CD4-positive, alpha-beta memory T cell (primary cell): ENCODE measurements around the gene MOSPD2. TPM values are rescaled to one million over a fixed set of nuclear protein-coding genes. Genes with fewer than 3 reads are reported as not detected.

Experiments used
- CTCF ChIA-PET: fragments of 350-600 bp; sonication (Branson Sonifier 250); formaldehyde crosslinking; loops from one replicate; lab custom pipeline; 2021; ENCODE audit warnings: inconsistent platforms; ENCODE audit not compliant: partially characterized antibody; lab: Charles Lee
- POLR2A ChIA-PET: fragments of 350-600 bp; sonication (Branson Sonifier 250); formaldehyde crosslinking; loops from one replicate; lab custom pipeline; 2021; ENCODE audit not compliant: partially characterized antibody; lab: Charles Lee
- DNase-seq, 5 donors: peaks; one replicate each; pipeline versions ENCODE4 v3.0.0 to v3.0.0-alpha.2; 2020 to 2022; ENCODE audit warnings: mixed read lengths in 1 of 5
- H3K27ac ChIP-seq: one replicate; pipeline ENCODE4 v1.7.0; 2013; ENCODE audit warnings: low read depth, low read length
- H3K27me3 ChIP-seq: 2 replicates; pipeline ENCODE4 v1.7.0; 2013; ENCODE audit warnings: mild to moderate bottlenecking, low read length, moderate library complexity; ENCODE audit not compliant: insufficient read depth
- H3K36me3 ChIP-seq: 2 replicates; pipeline ENCODE4 v1.7.0; 2013; ENCODE audit warnings: mild to moderate bottlenecking, low read length, moderate library complexity; ENCODE audit not compliant: insufficient read depth
- H3K4me1 ChIP-seq: 2 replicates; pipeline ENCODE4 v1.7.0; 2013; ENCODE audit warnings: mild to moderate bottlenecking, low read length, moderate library complexity; ENCODE audit not compliant: insufficient read depth
- H3K4me3 ChIP-seq, 2 donors: one replicate each; pipeline ENCODE4 v1.7.0; 2013; ENCODE audit warnings: low read length in 2 of 2, mild to moderate bottlenecking in 1 of 2
- H3K9me3 ChIP-seq, 2 donors: one replicate each; pipeline ENCODE4 v1.7.0; 2013; ENCODE audit warnings: low read length in 2 of 2, control low read depth in 1 of 2; ENCODE audit not compliant: control insufficient read depth in 1 of 2
- H3K27ac Mint-ChIP-seq, 7 donors: one replicate each; pipeline ENCODE4 v1.8.0; 2020 to 2021; ENCODE audit warnings: mixed read lengths in 7 of 7, mild to moderate bottlenecking in 6 of 7, inconsistent platforms in 3 of 7, moderate library complexity in 3 of 7
- H3K27me3 Mint-ChIP-seq, 2 donors: one replicate each; pipeline ENCODE4 v1.8.0; 2020 to 2021; ENCODE audit warnings: mixed read lengths in 2 of 2
- H3K36me3 Mint-ChIP-seq, 2 donors: one replicate each; pipeline ENCODE4 v1.8.0; 2020 to 2021; ENCODE audit warnings: mixed read lengths in 2 of 2, inconsistent platforms in 1 of 2, mild to moderate bottlenecking in 1 of 2
- H3K4me1 Mint-ChIP-seq, 4 donors: one replicate each; pipeline ENCODE4 v1.8.0; 2020 to 2021; ENCODE audit warnings: mixed read lengths in 4 of 4, mild to moderate bottlenecking in 1 of 4
- H3K4me3 Mint-ChIP-seq, 8 donors: one replicate each; pipeline ENCODE4 v1.8.0; 2020 to 2021; ENCODE audit warnings: mixed read lengths in 8 of 8, mild to moderate bottlenecking in 7 of 8, moderate library complexity in 6 of 8, inconsistent platforms in 3 of 8
- H3K9me3 Mint-ChIP-seq, 8 donors: one replicate each; pipeline ENCODE4 v1.8.0; 2020 to 2021; ENCODE audit warnings: mixed read lengths in 8 of 8, mild to moderate bottlenecking in 5 of 8, inconsistent platforms in 3 of 8, moderate library complexity in 1 of 8
- intact Hi-C: fragments of 100-400 bp; cut with micrococcal nuclease; formaldehyde crosslinking; loops from one replicate; pipeline ENCODE4 v1.15.1; 2023
- polyA plus RNA-seq, 2 donors: library from polyadenylated mRNA; unstranded; fragments of 300-500 nt; fragmentation: Illumina TruSeq; gene quantifications; one replicate each; pipeline ENCODE4 v1.2.3, GENCODE V29; 2021
- total RNA-seq, 2 experiments: library from RNA; stranded (reverse); gene quantifications; one replicate each; pipeline ENCODE4 v1.2.3, GENCODE V29; 2021

The MOSPD2 gene
- total and polyA plus RNA-seq, 4 experiments from 2014 or later: 7.4 to 15.2 (median 12.5) TPM

GRCh38 chrX:14843666-14844065 is 29.6 kb upstream of the MOSPD2 start:
- H3K27ac ChIP-seq: no peak overlapping the region
- H3K27me3 ChIP-seq: no peaks in the 10 kb centered on the region
- no peaks in the 10 kb centered on the region for H3K9me3 ChIP-seq
- ChIA-PET POLR2A (no interaction called here), CTCF (no interaction called here)
- no peak overlapping the region for H3K4me3 Mint-ChIP-seq
- no peaks in the 10 kb centered on the region for H3K9me3 Mint-ChIP-seq
- H3K27ac Mint-ChIP-seq: no peak overlapping the region
- H3K4me1 Mint-ChIP-seq: peaks cover 0 to 1% (median 0%) of the 10 kb centered on the region in 4 donors
- DNase-seq: no peak
- H3K36me3 ChIP-seq: no peaks in the 10 kb centered on the region
- H3K27me3 Mint-ChIP-seq: no peaks in the 10 kb centered on the region
- intact Hi-C loops: no loop called here
- no peaks in the 10 kb centered on the region for H3K4me1 ChIP-seq
- H3K4me3 ChIP-seq: no peak overlapping the region
- peaks cover 0 to 3% of the 10 kb centered on the region in 2 donors for H3K36me3 Mint-ChIP-seq

- ChIA-PET POLR2A (no interaction called here), CTCF (no interaction called here)
- H3K4me1 Mint-ChIP-seq: peaks cover 0 to 1% (median 0%) of the 10 kb centered on the region in 4 donors
- no peak overlapping the region for H3K27ac ChIP-seq
- no peaks in the 10 kb centered on the region for H3K36me3 Mint-ChIP-seq
- H3K9me3 ChIP-seq: no peaks in the 10 kb centered on the region
- no peaks in the 10 kb centered on the region for H3K9me3 Mint-ChIP-seq
- H3K36me3 ChIP-seq: no peaks in the 10 kb centered on the region
- no peaks in the 10 kb centered on the region for H3K27me3 Mint-ChIP-seq
- H3K27me3 ChIP-seq: no peaks in the 10 kb centered on the region
- no peak overlapping the region for H3K27ac Mint-ChIP-seq
- no peaks in the 10 kb centered on the region for H3K4me1 ChIP-seq
- DNase-seq: no peak
- no peak overlapping the region for H3K4me3 ChIP-seq
- intact Hi-C loops: no loop called here
- H3K4me3 Mint-ChIP-seq: no peak overlapping the region
Measured at GRCh38 chrX:14851526-14851925, 21.7 kb upstream of the MOSPD2 start.

- Mint-ChIP-seq H3K36me3 (peaks cover 0 to 4% of the 10 kb centered on the region in 2 donors), H3K4me1 (peaks cover 0 to 1% (median 0%) of the 10 kb centered on the region in 4 donors), H3K9me3 (peaks cover 0 to 12% (median 0%) of the 10 kb centered on the region in 8 donors), H3K4me3 (no peak overlapping the region), H3K27me3 (no peaks in the 10 kb centered on the region), H3K27ac (no peak overlapping the region)
- no peak overlapping the region for H3K4me3 ChIP-seq
- CTCF ChIA-PET: no interaction called here
- H3K36me3 ChIP-seq: no peaks in the 10 kb centered on the region
- DNase-seq: no peak
- H3K27me3 ChIP-seq: no peaks in the 10 kb centered on the region
- H3K4me1 ChIP-seq: no peaks in the 10 kb centered on the region
- no peak overlapping the region for H3K27ac ChIP-seq
- POLR2A ChIA-PET: no interaction called here
- intact Hi-C loops: no loop called here
- H3K9me3 ChIP-seq: no peaks in the 10 kb centered on the region
Measured at GRCh38 chrX:14864631-14865030, 8.6 kb upstream of the MOSPD2 start.

- no peaks in the 10 kb centered on the region for H3K9me3 ChIP-seq
- no peaks in the 10 kb centered on the region for H3K36me3 ChIP-seq
- H3K4me1 Mint-ChIP-seq: peaks cover 0 to 1% (median 0%) of the 10 kb centered on the region in 4 donors
- no peak for DNase-seq
- H3K9me3 Mint-ChIP-seq: peaks cover 0 to 12% (median 0%) of the 10 kb centered on the region in 8 donors
- H3K4me1 ChIP-seq: no peaks in the 10 kb centered on the region
- H3K27me3 ChIP-seq: no peaks in the 10 kb centered on the region
- ChIA-PET POLR2A (no interaction called here), CTCF (no interaction called here)
- no peaks in the 10 kb centered on the region for H3K27me3 Mint-ChIP-seq
- H3K4me3 Mint-ChIP-seq: no peak overlapping the region
- no peak overlapping the region for H3K27ac ChIP-seq
- H3K36me3 Mint-ChIP-seq: peaks cover 0 to 4% of the 10 kb centered on the region in 2 donors
- no peak overlapping the region for H3K27ac Mint-ChIP-seq
- no peak overlapping the region for H3K4me3 ChIP-seq
- intact Hi-C loops: no loop called here
Measured at GRCh38 chrX:14865201-14865600, 8.0 kb upstream of the MOSPD2 start.

- Mint-ChIP-seq H3K27me3 (no peaks in the 10 kb centered on the region), H3K9me3 (peaks cover 0 to 5% (median 0%) of the 10 kb centered on the region in 8 donors), H3K27ac (peak overlapping the region in 1 of 7 donors; percentile 6), H3K36me3 (peaks cover 5% of the 10 kb centered on the region in 2 donors), H3K4me1 (peaks cover 4 to 25% (median 8%) of the 10 kb centered on the region in 4 donors), H3K4me3 (peak overlapping the region in 5 of 8 donors; percentile 35 to 64 (median 49))
- Histone ChIP-seq H3K27me3 (no peaks in the 10 kb centered on the region), H3K36me3 (no peaks in the 10 kb centered on the region), H3K27ac (no peak overlapping the region), H3K4me3 (no peak overlapping the region), H3K4me1 (peaks cover 12% of the 10 kb centered on the region), H3K9me3 (no peaks in the 10 kb centered on the region)
- no peak for DNase-seq
- intact Hi-C loops: loop anchor here (2.0 to 10.0 kb wide), 6 partner anchors 273 to 1843 kb away; partner anchors contain the start of genes AP1S2, CTPS2, SYAP1 and TCEANC
- POLR2A ChIA-PET: no interaction called here
- CTCF ChIA-PET: no interaction called here
Measured at GRCh38 chrX:14871767-14872166, 1.5 kb upstream of the MOSPD2 start.

DNA sequence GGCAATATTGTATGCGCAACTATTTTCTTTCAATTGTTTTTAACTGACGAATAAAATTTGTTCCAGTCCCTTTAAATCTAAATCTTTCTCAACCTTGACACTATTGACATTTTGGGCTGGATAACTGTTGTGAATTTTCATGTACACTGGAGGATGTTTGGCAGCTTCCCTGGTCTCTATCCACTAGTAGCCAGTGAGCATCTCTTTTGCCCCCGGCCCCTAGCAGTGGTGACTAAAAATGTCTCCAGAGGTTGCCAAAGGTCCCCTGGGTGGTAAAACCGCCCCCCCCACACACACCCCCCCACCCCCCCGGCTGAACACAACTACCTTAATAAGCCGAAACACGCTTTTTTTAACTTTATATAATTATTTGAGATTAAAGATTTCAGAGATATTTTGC is 866 bp upstream of the MOSPD2 start:
- Histone ChIP-seq H3K36me3 (no peaks in the 10 kb centered on the region), H3K27me3 (no peaks in the 10 kb centered on the region), H3K9me3 (no peaks in the 10 kb centered on the region), H3K4me1 (peaks cover 12% of the 10 kb centered on the region), H3K4me3 (peak overlapping the region in 1 of 2 donors; percentile 77), H3K27ac (peak overlapping the region; percentile 36)
- Mint-ChIP-seq H3K4me1 (peaks cover 4 to 27% (median 9%) of the 10 kb centered on the region in 4 donors), H3K27me3 (no peaks in the 10 kb centered on the region), H3K4me3 (peak overlapping the region; percentile 83 to 92 (median 88)), H3K27ac (peak overlapping the region in 1 of 7 donors; percentile 91), H3K9me3 (no peaks in the 10 kb centered on the region), H3K36me3 (peaks cover 7 to 8% of the 10 kb centered on the region in 2 donors)
- intact Hi-C loops: loop anchor here (2.0 to 10.0 kb wide), 6 partner anchors 272 to 1842 kb away; partner anchors contain the start of genes AP1S2, CTPS2, SYAP1 and TCEANC
- no peak for DNase-seq
- ChIA-PET CTCF (no interaction called here), POLR2A (no interaction called here)

DNA sequence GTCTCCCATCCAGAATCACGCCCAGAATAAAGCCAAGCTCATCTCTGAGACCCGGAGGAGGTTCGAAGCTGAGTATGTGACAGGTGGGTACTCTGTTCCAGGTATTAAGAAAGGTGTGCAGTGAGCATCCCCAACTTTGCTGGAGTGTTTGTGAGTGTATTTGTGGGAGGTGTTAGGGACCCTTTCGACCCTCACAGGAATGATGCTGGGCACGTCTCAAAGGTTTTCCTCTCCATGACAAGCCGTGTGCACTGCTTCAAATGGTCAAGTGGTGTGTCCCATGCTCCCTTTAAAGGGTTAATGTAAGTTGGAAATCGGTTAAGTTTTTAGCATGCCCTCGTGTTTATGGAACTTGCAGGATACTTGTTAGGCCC is 442 bp downstream of the MOSPD2 start:
- Mint-ChIP-seq H3K27me3 (no peaks in the 10 kb centered on the region), H3K9me3 (no peaks in the 10 kb centered on the region), H3K27ac (peak overlapping the region; percentile 78 to 93 (median 91)), H3K4me3 (peak overlapping the region; percentile 83 to 92 (median 88)), H3K36me3 (peaks cover 6 to 8% of the 10 kb centered on the region in 2 donors), H3K4me1 (peaks cover 5 to 27% (median 9%) of the 10 kb centered on the region in 4 donors)
- intact Hi-C loops: loop anchor here (1.0 to 10.0 kb wide), 7 partner anchors 271 to 1841 kb away; partner anchors contain the start of genes AP1S2, CTPS2, PIGA and SYAP1
- Histone ChIP-seq H3K27me3 (no peaks in the 10 kb centered on the region), H3K9me3 (no peaks in the 10 kb centered on the region), H3K4me3 (peak overlapping the region; percentile 66 to 70), H3K4me1 (peaks cover 12% of the 10 kb centered on the region), H3K27ac (peak overlapping the region; percentile 78), H3K36me3 (no peaks in the 10 kb centered on the region)
- POLR2A ChIA-PET: no interaction called here
- no peak for DNase-seq
- CTCF ChIA-PET: no interaction called here
